GM04503 (cell line): ENCODE results near the gene BRINP2.

Experiments
- DNase-seq: peaks from one replicate; pipeline ENCODE4 v3.0.0-alpha.2; 2012; ENCODE audit warnings: low read depth

Gene BRINP2

DNA sequence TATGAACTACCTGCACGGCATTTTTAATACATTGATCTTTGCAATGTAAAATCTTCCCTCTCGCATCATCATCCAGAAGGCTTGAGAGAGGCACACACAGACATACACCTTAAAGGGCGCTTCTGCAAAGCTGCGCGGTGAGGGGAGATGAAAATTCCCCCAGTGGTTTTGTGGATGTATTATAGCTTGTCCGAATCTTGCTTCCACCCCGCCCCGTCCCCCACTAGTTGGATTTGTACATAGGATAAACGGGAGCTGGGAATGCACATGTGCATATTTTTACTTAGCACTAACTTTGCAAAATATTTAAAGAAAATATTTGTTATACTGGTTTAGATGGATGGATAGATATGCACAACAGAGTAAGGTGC, 5.7 kb upstream of the BRINP2 start:
- DNase-seq, result no peak

DNA sequence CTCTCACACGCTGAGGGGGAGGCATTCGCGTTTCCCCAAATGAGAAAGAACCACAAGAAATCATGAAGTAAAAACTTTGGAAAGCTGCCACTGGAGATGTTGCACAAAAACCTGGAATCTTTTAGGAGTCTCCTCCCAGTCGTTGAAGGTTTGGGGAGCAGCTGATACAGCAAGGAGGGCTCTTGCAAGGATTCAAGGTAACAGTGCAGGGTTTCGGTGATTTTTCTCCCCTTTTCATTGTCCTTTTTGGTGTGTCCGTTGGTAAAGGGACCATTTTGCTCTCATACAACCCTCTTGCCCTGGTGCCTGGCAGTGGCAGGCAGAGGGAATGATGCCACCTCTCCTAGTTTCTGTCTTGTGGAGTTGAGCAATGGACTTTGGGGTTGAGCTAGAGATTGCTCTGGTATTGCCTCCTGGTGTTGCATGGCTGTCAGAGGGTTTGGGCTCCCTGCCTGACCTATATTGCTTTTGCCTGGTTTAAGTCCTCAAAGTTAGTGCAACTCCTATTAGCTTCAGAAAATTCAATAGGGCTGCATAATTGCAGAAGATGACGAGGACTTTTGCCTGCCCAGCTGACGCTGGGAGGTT, 872 bp downstream of the BRINP2 start:
- DNase-seq, result no peak

DNA sequence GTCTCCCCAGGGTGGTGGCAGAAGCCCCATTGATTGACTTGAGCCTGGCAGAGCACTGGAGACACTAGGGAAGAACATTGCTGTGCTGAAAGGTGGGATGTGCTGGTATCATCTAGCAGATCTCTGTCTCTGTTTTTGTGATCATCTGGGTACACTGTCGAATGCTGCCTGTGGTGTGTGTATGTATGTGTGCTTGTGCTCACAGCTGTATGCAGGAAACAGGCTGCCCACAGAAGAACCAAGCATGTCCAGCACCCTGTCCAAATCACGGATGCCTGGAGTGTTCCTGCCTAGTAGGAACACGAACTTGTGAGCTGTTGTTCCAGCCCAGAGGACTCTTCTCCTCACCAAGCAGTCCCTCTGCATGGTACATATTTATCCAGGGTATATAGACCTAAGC, 1.5 kb downstream of the BRINP2 start:
- no peak for DNase-seq

DNA sequence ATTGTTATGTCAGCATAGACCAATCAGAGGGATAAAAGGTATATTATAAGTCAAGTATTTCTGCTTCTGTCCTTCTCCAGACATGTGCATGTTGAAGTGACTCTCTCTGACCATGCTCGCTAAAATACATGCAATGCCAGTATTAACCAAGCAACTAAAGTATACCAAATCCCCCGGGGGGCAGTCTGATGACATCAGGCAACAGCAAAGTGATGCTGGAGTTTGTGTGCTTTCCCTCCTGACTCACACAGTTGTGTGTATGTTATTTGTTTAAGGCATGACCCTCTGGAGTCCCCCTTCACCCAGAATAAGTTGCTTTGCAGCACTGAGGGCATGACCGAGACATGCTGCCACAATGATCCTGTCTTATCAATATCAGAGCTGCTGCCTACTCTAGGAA, 2.1 kb downstream of the BRINP2 start:
- DNase-seq, result no peak

DNA sequence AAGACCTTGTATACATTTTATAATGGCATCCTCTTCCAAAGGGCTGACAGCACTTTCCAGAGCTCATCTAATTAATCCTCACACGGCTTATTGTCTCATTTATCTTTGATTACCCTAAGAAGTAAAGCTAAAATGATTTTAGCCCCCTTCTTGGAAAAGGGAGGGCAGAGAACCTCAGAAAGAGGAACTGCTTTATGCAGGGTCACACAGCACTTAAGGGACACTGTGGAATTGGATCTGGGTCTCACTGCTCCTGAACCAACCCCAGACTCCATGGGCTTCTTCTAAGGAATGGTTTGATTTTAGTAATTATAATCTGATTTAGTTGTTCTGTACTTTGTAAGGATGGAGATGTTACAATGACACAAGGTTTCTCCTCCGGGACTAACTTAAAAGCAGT, 3.2 kb downstream of the BRINP2 start:
- DNase-seq, result no peak

DNA sequence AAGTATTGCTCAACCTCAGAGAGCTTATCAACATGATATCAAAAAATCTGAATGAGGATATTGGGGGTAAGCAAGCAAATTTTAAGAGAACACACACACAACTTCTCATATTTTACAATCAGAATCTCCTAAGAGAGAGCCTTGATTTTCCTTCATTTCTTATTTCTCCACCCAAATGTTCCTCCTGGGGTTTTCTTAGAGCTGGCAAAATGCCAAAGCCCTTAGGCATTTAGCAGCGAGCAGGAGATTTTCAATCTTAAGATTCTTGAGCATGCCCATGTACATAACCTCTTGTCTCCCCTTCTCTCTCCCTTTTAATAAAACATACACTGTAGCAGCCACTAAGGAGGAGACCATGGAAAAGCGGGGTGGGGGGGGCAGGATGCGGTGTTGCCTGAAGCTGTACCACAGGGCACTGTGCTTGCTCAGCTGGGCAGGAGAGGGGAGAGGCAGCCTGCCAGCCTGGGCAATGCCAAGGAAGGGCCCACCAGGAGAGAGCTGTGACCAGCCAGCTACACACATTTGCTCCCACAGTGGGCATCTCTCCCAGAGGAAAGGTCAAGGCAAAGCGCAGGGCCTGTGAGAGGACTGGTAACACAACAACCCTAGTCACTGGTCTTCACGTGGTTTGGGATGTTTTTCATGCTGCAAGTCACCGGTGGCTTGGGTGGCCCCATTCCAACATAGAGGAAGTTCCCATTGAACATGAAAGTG, 4.3 kb downstream of the BRINP2 start:
- no peak for DNase-seq

DNA sequence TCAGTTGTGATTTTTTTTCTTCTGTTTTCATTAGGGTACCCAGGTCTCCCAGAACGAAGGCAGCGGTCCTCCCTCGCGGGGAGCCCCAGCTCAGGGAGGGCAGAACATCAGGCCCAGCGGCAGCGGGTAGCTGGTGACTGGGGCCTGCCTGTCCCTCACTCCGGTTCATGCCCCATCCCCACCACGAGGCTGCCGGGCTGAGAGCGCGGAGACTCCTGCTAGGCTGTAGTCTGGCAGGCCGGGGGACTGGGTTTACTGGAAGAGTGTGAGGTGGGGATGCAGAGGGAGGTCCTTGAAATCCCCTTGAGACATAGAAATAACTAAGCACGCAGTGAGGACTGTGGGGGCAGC, 10.5 kb downstream of the BRINP2 start:
- no peak for DNase-seq

DNA sequence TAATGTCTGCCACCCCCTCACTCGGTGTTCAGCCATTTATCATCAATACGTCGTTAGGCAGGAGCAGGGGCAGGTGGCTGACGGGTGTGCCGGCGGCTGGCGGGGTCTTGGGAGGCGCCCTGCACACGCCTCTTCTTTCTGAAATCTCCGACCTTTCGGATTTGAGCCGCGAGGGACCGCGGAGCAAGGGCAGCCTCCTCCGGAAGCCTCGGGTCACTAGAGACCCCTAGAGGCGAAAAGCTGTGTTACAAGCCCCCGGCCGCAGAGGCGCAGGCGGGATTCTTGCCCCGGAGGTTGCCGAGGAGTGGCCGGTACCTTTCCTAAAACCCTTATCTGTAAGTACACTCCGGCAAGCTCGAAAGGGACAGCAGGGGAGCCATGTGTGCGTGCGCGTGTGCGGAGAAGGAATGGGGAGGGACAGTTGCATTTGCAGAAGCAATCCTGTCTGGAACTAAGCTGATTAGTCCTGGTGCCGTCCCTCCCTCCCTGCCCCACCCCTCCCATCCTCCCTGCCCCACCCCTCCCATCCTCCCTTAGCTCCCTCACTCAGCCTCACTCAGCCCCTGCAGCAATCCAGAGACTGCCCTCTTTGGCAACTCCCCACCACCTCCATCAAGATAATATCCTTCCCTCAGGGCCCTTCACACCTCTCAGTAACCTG, 11.0 kb downstream of the BRINP2 start:
- no peak for DNase-seq

DNA sequence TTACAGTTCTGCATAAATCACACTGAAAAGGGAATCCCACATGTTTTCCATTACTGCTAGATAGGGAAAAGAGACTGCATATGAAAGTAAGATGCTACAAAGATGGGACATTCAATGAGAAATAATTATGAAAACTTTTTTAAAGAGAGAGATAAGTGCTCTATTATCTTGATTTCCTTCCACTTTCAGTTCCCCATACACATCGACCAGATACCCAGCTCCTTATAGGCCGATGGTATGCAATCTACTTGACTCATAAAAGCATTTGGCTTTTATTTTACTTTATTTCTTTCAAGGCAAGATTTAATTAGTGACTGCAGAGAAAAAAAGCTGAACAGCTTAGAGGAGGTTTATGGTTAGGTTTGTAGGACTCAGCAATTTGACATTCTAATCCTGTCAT, 13.1 kb downstream of the BRINP2 start:
- no peak for DNase-seq

DNA sequence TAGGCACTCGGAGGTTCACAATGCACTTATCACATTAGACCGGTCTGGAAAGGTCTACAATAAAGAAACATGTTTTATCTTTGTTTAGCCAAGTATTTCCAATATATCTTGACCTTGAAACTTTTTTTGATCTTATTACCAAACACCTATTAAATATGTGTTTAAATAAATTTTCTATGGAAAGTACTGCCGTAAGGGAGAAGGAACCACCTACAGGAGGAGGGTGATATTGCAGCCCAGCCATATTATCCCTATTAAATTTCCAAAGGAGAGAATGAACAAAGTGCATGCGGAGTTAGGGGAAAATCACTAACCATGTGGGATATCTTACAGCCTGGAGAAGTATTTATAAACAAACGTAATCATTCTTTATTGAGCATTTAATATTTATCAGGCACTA, 14.5 kb downstream of the BRINP2 start:
- DNase-seq, result no peak

DNA sequence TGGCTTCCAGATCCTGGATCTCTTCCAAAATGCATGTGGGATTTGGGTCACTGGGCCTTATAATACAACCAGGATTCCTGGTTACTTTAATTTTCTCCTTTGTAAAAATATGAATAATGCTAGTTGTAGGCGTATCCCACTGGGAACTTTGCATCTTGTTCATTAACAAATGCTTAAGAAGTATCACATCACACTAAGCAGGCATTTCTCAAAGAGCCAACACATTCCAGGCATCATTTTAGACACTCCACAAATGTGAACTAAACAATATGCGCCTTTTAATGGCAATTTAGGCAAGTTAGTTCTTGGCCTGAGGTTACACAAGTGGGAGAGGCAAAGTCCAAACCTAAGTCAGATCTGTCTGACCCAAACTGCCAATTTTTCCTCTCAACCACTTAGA, 15.9 kb downstream of the BRINP2 start:
- DNase-seq, result no peak

DNA sequence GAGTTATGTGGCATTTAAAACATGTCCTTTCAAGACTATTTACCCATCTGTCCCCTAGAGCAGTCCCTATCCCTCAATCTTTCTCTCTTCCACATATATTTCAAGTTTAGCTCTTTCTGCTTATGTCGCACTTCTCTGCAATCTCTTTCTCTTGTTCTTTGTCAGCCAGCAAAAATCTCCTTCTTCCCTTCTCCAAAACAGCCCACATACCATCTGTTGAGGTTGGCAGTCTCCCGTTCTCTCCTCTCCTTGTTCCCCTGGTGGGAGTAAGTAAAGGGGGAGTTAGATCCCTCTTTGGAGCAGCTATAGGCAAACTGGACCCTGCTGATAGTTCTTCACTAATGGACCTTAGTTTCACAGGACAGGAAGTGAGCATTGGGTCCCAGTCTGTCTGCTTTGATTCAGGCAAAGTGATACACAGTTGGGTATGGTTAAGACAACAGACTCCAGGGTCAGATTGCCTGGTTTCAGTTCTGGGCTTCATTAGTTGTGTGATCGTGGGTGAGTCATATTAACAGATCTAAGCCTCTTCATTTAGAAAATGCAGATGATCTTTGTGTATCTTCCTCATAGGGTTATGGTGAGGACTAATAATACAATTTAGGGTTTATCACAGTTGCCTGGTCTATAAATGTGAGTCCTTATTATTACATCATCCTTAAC, 19.7 kb downstream of the BRINP2 start:
- no peak for DNase-seq

DNA sequence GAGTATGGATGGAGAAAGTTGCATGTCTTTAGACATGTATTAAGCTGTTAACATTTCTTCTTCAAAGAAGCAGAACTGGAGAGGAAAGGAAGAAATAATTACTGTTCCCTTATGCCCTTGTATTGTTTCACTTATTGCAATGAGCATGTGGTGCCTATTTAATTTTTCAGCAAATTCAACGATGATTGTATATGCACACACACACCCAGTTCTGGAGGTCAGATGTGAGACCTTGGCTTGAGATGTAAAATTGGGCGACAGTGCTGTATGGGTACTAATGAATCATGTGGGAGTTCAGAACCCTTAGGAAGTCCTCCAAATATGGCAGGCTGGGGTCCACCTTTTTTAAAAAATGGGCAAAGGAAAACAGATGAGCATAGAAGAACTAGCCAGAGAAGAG, 27.5 kb downstream of the BRINP2 start:
- DNase-seq, result no peak

DNA sequence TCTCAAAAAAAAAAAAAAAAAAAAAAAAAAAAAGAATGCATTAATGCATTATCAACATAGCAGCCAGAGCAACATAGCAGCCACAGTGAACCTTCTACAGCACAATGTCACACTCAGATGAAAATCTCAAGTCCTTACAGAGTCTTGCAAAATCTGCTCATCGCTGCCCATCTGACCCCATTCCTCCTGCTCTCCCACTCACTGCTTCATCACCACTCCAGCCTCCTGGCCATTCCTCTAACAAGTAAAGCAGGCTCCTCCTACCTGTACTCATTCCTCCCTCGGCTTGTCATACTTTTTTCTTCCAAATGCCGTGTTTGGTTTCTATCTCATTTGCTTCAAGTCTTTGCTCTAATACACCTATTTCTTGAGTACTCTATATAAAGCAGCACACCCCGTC, 29.5 kb downstream of the BRINP2 start:
- no peak for DNase-seq

DNA sequence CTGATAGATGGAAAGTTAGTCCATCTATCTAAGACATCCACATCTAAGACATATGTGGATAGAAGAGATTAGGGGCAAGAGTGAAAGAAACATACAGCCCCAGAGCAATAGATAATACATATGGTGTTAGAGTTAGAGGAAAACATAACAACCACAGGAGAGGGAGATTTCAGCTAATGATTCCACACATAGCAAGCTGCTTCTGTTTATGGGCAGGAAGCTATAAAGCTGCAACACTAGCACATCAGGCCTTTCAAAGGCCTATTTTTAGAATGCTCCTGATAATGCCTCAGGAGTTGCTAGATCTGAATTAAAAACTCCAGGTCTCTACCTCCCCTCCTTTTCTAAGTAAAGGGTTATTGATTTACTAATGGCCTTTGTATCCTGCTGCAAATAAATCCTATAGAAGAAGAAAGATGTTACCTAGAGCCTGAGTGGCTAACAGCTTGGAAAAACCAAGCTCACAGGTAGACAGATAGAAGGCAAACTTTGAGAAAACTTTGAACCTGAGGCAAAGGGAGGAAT, 36.1 kb downstream of the BRINP2 start:
- peak; percentile 27 for DNase-seq

DNA sequence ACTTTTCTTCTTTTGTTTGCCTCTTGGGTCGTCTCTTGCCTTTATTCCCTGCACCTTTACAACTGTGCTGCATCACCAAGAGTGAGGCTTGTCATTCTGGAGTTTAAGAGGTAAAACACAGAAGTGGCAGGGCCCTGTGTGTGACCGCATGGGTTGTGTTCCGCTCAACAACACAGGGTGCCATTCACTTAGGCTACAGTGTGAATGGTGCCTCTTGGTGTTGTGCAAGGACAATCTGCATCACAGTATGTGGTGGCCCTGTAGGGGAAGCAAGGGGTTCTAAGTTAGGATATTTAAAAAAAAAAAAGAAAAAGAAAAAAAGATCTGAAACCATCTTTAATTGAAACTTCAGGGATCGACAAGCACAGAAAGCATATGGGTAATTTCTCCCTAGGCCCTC, 38.2 kb downstream of the BRINP2 start:
- DNase-seq, result no peak

DNA sequence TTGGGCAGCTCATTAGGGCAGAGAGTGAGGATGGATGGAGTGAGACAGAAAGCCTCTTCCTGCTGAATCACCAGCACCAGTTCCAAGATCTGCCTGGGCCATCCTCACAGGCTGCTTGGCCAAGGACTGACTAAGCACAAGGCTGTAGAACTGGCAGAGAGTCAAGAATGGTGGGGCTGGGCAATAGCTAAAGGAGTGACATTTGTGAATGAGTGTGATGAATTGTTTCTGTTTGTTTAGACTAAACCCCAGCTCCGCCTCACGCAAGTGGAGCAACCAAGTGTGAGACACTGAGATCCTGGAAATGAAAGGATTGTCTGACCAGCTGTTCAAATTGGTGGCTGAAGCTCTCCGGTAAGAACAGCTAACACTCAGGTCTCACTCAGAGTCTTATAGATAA, 38.6 kb downstream of the BRINP2 start:
- DNase-seq, result peak; percentile 100

DNA sequence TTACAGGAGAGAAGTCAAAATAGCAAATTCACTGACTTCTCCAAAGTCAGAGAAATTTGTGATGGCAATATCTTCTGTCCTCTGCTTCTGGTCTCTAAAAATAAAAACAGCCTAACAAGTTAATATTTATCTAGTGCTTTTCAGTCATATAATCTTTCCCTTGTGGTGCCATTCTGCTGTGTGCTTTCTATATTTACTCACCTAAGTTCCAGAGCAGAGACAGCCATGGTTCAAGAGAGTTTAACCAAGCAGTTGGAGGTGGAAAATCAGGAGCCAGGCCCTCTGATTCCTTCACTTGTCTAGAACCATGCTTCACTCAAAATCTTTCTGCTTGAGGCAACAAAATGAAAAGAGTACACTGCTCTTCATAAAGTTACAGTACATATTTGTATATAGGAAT, 39.3 kb downstream of the BRINP2 start:
- no peak for DNase-seq

DNA sequence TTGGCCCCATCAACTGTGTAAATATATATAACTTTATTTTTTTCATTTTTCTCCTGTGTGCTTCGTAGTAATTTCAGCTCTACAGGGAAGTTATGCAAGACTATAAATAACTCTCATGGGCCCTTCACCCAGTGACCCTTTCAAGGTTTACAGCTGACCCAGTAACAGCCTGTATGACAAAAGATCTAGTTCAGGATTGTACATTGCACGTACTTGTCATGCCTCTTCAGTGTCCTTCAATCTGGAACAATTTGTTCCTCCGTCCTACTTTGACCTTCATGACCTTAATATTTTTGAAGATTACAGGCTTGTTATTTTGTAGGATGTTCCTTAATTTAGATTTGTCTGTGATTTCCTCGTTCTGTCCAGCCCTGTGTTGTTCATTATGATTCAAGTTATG, 40.5 kb downstream of the BRINP2 start:
- DNase-seq, result no peak

DNA sequence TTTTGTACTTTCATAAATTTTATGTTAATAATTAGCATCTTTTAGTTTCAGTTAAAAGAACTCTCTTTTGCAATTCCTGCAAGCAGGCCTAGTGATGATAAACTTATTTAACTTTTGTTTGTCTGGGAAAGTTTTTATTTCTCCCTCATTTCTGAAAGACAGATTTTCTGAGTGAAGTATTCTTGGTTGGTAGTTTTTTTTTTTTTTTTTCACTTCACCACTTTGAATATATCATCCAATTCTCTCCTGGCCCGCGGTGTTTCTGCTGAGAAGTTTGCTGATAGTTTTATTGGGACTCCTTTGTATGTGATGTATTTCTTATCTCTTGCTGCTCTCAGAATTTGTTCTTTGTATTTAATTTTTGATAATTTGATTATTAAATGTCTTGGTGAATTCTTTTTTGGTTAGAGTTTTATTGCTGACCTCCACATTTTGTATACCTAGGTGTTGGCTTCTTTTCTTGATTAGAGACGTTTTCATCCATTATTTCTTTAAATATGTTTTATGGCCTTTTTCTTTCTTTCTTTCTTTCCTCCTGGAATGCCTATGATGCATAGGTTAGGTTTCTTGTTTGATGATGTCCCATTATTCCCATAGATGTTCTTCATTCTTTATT, 45.9 kb downstream of the BRINP2 start:
- DNase-seq, result no peak

DNA sequence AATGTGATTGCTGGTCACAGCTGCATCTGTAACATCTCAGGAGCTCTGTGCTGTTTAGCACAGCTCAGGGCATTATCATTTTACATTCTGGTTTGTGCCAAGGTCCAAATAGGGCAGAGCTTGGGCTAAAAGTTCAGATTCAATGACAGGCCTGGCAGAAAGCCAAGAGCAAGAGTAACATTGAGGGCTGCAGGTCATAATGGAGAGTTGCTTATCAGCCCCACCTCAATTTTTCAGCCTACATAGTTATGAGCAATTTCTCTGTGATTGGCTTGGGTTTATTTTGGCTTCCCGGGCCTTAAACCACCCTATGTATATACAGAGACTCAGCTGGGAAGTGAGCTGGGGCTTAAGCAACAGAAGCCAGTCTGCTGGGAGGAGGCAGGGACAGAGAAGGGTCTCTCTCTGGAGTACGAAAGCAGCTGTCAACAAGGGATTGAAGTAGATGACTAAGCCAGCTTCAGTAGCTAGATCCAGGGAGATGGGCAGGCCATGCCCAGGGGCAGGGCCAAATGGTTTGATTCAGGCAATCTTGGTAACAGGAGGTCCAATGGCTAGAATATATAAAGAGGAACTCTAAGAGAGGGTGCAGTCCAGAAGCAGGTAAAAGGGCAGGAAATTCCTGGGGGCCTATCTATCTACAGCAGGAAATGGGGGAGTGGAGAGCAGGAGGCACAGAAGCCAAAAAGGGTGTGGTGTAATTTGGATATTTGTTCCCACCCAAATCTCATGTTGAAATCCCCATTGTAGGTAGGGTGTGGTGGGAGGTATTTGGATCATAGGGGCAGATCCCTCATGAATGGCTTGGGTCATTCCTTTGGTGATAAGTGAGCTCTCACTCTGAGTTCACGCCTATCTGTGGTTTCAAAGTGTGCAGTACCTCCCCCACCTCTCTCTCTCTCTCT, 49.0 kb downstream of the BRINP2 start:
- DNase-seq, result no peak

DNA sequence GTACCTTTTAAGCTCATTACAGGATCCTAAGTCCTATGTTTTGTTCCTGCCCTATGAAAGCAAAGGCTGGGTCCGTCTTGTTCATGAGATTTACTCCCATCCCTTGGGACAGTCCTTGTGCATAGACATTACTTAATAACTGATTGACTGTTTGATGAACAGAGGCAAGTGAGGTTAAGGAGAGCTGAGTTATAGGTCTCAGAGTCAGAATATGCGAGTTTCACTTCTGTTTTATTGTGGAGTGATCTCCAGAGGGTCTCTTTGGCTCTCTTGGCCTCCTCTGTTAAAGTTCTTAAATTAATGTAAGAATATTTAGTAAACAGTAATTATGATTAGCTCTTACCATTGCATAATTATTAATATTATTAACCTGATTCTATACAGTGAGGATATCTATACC, 52.6 kb downstream of the BRINP2 start:
- DNase-seq, result no peak
